GM04504 (cell line): ENCODE measurements around the gene GNGT2.

Experiments
- DNase-seq: peaks from one replicate; pipeline ENCODE4 v3.0.0-alpha.2; 2012; ENCODE audit warnings: low read depth

GNGT2 gene

GRCh38 chr17:49229076-49229804, 18.9 kb upstream of the GNGT2 start:
- DNase-seq: no peak

DNA sequence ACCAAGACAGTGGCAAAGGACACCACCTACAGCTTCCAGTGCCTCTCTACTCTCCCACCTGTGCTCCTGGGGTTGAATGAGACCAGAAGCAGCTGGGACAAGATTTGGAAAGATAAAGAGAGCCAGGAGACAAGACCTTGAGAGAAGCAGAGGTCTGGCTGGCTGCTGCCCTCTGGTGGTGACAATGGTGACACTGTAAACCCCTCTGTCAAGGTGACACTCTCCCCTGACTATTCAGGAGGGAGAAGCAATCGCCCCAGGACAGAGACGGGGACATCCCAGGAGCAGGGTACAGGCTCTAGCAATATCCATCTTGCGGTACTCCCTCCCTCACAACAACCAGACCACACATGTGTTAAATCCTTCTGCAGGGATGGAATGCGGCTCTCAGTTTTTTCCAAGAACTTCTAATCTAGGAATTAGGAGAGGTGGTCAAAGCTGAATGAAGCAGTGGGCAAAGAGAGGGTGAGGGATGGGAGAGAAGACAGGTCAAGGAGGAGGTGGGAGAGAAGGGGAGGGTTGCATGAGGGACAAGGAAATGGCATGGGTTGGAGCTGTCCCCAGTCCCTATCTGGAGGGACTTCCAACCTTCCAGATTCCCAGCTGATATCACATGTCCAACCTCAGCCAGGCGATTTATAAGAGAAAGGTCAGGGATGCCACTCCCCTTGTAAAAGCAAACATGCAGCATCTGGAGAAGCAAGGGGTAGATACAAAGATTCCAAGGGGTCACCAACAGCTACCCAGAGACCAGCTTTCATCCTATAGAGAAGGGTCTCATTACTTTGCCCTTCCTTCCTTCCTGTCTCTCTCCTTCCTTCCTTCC, 17.3 kb upstream of the GNGT2 start:
- DNase-seq: no peak

GRCh38 chr17:49226771-49227435, 16.5 kb upstream of the GNGT2 start:
- DNase-seq: no peak

DNA sequence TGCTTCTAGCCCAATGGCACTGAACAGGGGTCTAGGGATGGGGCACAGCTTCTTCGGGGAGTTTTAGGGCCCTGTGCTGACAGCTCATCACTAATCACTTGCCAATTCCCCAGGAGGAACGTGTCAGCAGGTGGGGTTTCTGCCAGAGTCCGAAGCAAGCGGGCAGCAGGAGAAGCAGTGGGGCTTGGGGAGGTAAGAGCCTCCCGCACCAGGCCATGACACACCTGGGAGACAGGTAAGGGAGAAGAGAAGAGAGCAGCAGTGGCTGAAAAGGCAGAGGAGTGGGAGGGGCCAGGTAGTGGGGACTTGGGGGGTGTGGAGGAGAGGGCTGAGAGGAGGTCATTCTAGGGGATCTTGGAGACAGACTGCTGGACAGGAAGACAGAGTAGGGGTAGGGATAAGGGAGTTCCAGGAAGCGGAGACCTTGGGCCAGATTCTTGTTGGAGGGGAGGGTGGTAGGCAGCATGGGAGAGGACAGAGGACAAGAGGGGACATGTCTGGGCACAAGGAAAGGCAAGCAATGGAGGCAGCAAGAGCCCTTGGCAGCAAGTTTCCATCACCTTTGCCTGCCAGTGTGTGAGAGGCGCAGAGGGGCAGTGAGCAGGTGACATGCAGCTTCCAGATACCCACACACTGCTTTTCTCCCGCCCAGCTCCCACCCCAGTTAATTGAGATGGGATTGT, 15.3 kb upstream of the GNGT2 start:
- DNase-seq: no peak

DNA sequence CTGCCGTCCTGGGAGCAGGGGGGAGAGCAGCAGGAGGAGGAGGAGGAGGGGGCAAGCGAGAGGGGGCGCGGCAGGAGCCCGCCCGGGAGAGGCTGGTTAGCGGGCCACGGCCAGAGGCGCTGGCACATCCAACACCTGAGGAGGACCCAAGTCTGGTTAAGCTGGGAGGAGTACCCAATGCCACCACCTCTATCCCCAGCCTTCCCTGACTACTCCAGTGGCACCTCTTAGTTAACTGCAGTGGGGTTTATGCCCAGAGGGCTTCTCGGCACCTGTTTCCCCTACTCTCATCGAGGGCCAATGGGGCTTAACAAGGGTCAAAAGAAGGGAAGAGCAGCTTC, 14.6 kb upstream of the GNGT2 start:
- DNase-seq: no peak

GRCh38 chr17:49224198-49224996, 14.0 kb upstream of the GNGT2 start:
- no peak for DNase-seq

DNA sequence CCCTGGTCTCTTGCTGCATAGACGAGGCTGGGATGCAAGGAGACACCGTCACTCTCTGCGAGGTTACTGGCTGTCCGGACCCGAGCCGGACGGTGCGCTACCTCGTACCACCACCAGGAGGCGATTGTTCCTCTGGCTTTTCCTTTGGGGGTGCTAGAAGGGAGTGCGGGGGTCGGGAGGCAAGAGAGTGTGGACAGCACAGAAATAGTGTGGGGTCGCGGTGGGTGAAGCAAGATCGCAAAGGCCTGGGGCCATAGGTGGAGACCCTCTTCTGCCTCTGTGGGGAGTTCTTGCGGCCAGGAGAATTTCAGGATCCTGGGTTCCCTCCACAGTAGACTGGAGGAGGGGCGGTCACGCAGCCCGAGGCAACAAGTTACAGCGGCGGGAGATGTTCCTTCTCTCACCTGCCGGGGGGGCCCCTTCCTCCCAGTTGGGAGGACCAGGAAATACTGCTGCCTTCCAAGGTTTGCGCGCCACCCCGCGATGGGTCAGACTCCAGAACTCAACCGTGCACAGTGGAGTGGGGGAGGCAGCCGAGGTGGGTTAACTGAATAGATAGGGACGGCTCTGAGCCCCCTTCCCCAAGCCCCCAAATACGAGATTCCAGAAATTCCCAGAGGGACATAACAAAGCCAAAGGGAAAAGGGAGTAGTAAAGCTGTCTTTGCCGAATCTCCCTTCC, 13.3 kb upstream of the GNGT2 start:
- DNase-seq: no peak

GRCh38 chr17:49223168-49223516, 12.8 kb upstream of the GNGT2 start:
- no peak for DNase-seq

GRCh38 chr17:49219987-49220386, 9.6 kb upstream of the GNGT2 start:
- no peak for DNase-seq

DNA sequence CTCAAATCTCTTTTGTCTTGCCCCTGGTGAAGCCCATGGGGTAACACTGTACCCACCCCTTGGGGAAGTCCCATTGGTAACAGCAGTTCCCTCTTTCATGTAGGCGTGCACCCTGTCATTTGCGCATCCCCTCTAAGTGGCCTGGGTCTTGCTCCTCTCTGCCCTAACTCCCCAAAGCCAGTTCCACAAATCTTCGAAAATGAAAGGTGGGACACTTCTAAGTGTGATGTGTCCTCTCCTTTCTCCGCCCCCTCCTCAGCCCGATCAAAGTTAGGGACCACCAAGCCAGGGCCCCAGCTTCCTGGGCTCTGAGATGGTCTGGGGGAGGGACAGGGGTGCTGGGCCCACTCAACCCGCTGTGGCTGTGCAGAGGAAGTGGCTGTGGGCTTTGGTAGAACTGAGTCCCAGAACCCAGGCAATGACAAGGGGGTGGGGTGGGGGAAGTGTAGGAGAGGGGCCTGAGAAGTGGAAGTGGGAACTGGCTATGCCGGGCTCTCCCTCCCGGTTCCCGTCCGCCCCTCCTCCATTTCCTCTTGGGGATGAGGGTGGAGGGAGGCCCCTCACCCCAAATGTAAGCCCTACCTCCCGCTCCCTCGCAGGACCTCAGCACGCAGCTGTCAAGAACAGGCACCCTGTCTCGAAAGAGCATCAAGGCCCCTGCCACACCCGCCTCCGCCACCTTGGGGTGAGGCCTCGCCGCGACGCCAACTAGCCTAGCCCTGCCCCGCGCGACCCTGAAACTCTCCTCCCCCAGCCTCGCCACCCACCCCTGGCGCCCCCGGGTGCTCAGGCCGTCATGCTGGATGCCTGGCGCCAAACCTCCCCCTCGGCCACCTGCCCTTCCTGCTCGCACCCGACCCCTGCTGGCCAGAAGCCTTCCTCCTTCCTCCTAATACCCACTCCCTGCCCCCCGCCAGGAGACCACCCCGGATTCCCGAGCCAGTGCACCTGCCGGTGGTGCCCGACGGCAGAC, 8.9 kb upstream of the GNGT2 start:
- no peak for DNase-seq

DNA sequence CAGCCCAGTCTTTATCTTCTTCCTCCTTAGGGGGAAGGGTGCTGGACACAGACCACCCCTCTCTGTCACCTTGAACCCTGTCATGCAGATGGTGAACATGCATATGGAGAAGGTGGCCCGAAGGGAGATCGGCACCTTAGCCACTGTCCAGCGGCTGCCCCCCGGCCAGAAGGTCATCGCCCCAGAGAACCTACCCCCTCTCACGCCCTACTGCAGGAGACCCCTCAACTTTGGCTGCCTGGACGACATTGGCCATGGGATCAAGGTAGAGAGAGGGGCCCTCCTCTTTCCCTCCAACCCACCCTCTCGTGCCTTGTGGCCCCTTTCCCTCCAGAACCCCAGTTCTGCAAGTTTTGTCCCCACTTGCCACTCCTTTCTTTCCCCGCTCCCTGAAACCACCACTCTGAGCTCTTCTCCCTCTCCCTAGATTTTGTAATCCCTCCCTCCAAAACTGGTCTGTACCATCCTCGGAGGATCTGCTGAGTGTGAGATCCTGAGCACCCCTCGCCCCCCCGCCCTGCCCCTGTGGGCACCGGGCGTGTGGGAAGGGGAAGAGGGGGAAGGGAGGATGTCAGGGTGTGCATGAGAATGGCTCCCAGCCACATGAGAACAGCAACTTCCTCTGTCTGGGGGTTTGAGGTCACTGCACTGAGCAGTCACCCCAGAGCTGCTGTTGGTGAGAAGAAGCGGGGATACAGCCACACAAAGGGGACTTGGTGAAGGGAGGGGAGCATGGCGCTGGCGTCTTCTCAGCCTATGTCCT, 7.5 kb upstream of the GNGT2 start:
- no peak for DNase-seq

GRCh38 chr17:49216953-49217650, 6.7 kb upstream of the GNGT2 start:
- no peak for DNase-seq

DNA sequence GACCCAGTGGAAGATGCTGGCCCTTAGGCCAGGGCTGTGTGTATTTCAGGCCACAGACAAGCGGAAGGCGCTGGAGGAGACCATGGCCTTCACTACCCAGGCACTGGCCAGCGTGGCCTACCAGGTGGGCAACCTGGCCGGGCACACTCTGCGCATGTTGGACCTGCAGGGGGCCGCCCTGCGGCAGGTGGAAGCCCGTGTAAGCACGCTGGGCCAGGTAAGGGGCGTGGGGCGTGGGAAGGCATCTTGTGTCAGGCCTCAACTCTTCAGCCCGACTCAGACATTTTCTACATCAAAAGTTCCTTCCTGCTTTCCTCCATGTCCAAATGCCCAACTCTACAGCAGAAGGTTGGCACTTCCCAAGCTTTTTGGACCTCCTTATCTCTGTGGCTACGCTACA, 6.1 kb upstream of the GNGT2 start:
- DNase-seq: no peak

GRCh38 chr17:49214676-49215360, 4.4 kb upstream of the GNGT2 start:
- no peak for DNase-seq

GRCh38 chr17:49213847-49214246, 3.5 kb upstream of the GNGT2 start:
- no peak for DNase-seq

GRCh38 chr17:49213399-49213798, 3.0 kb upstream of the GNGT2 start:
- no peak for DNase-seq

- no peak for DNase-seq
Observed at GRCh38 chr17:49209061-49209571, 1.3 kb downstream of the GNGT2 start.

- no peak for DNase-seq
Observed at GRCh38 chr17:49204516-49204915, 5.9 kb downstream of the GNGT2 start.
